H9 (cell line): ENCODE data around the gene FMNL1. TPM values are rescaled to one million over a fixed set of nuclear protein-coding genes. Genes with fewer than 3 reads are reported as not detected.

Source experiments
- DNase-seq: peaks from one replicate; pipeline ENCODE4 v3.0.0-alpha.2; 2017
- H2AFZ ChIP-seq: one replicate; pipeline ENCODE4 v1.6.1; 2013; ENCODE audit warnings: mild to moderate bottlenecking, low read length, control low read depth, moderate library complexity
- H2AK5ac ChIP-seq: 2 replicates; pipeline ENCODE4 v1.6.1; 2013; ENCODE audit warnings: low read length, control low read depth, mixed read lengths; ENCODE audit not compliant: insufficient read length
- H2BK120ac ChIP-seq: one replicate; pipeline ENCODE4 v1.6.1; 2013; ENCODE audit warnings: low read depth, mild to moderate bottlenecking, low read length, control low read depth, inconsistent platforms; ENCODE audit not compliant: poor library complexity, severe bottlenecking
- H2BK12ac ChIP-seq: 2 replicates; pipeline ENCODE4 v1.6.1; 2013; ENCODE audit warnings: low read length, control low read depth, mixed read lengths, low read depth; ENCODE audit not compliant: insufficient read length
- H2BK15ac ChIP-seq: 2 replicates; pipeline ENCODE4 v1.6.1; 2013; ENCODE audit warnings: low read depth, low read length, control low read depth
- H2BK20ac ChIP-seq: one replicate; pipeline ENCODE4 v1.6.1; 2013; ENCODE audit warnings: low read depth, mild to moderate bottlenecking, low read length, control low read depth, inconsistent platforms; ENCODE audit not compliant: poor library complexity, severe bottlenecking
- H2BK5ac ChIP-seq: 2 replicates; pipeline ENCODE4 v1.6.1; 2013; ENCODE audit warnings: low read length, control low read depth, mixed read lengths; ENCODE audit not compliant: insufficient read length
- H3K14ac ChIP-seq: 2 replicates; pipeline ENCODE4 v1.6.1; 2013; ENCODE audit warnings: low read length, control low read depth; ENCODE audit not compliant: insufficient read depth
- H3K18ac ChIP-seq: 2 replicates; pipeline ENCODE4 v1.6.1; 2013; ENCODE audit warnings: low read depth, mild to moderate bottlenecking, mixed read lengths, low read length, control low read depth; ENCODE audit not compliant: insufficient read length
- H3K23ac ChIP-seq: 2 replicates; pipeline ENCODE4 v1.6.1; 2013; ENCODE audit warnings: low read length, control low read depth, mixed read lengths, low read depth; ENCODE audit not compliant: insufficient read length
- H3K23me2 ChIP-seq: 2 replicates; pipeline ENCODE4 v1.6.1; 2013; ENCODE audit warnings: low read depth, mild to moderate bottlenecking, mixed read lengths, low read length, control low read depth; ENCODE audit not compliant: insufficient read length, poor library complexity, severe bottlenecking
- H3K27ac ChIP-seq: 2 replicates; pipeline ENCODE4 v1.5.1; 2013; ENCODE audit warnings: low read length, control low read depth, mixed read lengths, low read depth; ENCODE audit not compliant: insufficient read length
- H3K27me3 ChIP-seq: 2 replicates; pipeline ENCODE4 v1.6.1; 2013; ENCODE audit warnings: low read length, control low read depth, inconsistent platforms; ENCODE audit not compliant: insufficient read depth
- H3K4ac ChIP-seq: 2 replicates; pipeline ENCODE4 v1.6.1; 2013; ENCODE audit warnings: low read depth, mild to moderate bottlenecking, control low read depth, inconsistent platforms, low read length, moderate library complexity
- H3K4me1 ChIP-seq: 2 replicates; pipeline ENCODE4 v1.6.1; 2013; ENCODE audit warnings: low read length, control low read depth, inconsistent platforms; ENCODE audit not compliant: insufficient read depth
- H3K4me2 ChIP-seq: 2 replicates; pipeline ENCODE4 v1.6.1; 2013; ENCODE audit warnings: low read length, control low read depth, mixed read lengths; ENCODE audit not compliant: insufficient read length, insufficient read depth
- H3K56ac ChIP-seq: 2 replicates; pipeline ENCODE4 v1.6.1; 2013; ENCODE audit warnings: low read depth, mild to moderate bottlenecking, mixed read lengths, low read length, control low read depth; ENCODE audit not compliant: insufficient read length
- H3K79me1 ChIP-seq: 2 replicates; pipeline ENCODE4 v1.6.1; 2013; ENCODE audit warnings: low read depth, mild to moderate bottlenecking, moderate library complexity, low read length, control low read depth, inconsistent platforms; ENCODE audit not compliant: insufficient read depth, poor library complexity, severe bottlenecking
- H3K79me2 ChIP-seq: 2 replicates; pipeline ENCODE4 v1.6.1; 2013; ENCODE audit warnings: low read length, control low read depth, inconsistent platforms; ENCODE audit not compliant: insufficient read depth
- H3K9ac ChIP-seq: 2 replicates; pipeline ENCODE4 v1.6.1; 2013; ENCODE audit warnings: low read length, control low read depth, mixed read lengths; ENCODE audit not compliant: insufficient read length; ENCODE audit errors: extremely low read depth
- H3K9me3 ChIP-seq: one replicate; pipeline ENCODE4 v1.6.1; 2013; ENCODE audit warnings: low read depth, low read length, inconsistent platforms; ENCODE audit not compliant: control insufficient read depth
- H3T11ph ChIP-seq: one replicate; pipeline ENCODE4 v1.6.1; 2013; ENCODE audit warnings: mild to moderate bottlenecking, low read length, control low read depth, inconsistent platforms
- H4K20me1 ChIP-seq: one replicate; pipeline ENCODE4 v1.6.1; 2013; ENCODE audit not compliant: control insufficient read depth, insufficient read length, insufficient read depth
- H4K5ac ChIP-seq: 2 replicates; pipeline ENCODE4 v1.6.1; 2013; ENCODE audit warnings: low read depth, mild to moderate bottlenecking, mixed read lengths, low read length, control low read depth; ENCODE audit not compliant: insufficient read length
- H4K8ac ChIP-seq: replicated peaks from 2 replicates; pipeline ENCODE4 v1.6.1; 2013; ENCODE audit warnings: low read length, control low read depth, mixed read lengths, low read depth; ENCODE audit not compliant: insufficient read length
- H4K91ac ChIP-seq: 2 replicates; pipeline ENCODE4 v1.6.1; 2013; ENCODE audit warnings: low read depth, mild to moderate bottlenecking, moderate library complexity, mixed read lengths, low read length, control low read depth; ENCODE audit not compliant: insufficient read length
- H3K27ac Mint-ChIP-seq, 3 experiments: 2 replicates in 2 of 3; 3 replicates in 1 of 3; pipeline ENCODE4 v1.8.0; 2020 to 2021; ENCODE audit warnings: mixed read lengths in 3 of 3, mild to moderate bottlenecking in 1 of 3, moderate library complexity in 1 of 3
- H3K27me3 Mint-ChIP-seq: 2 replicates; pipeline ENCODE4 v1.8.0; 2021; ENCODE audit warnings: low read depth, mild to moderate bottlenecking, moderate library complexity, mixed read lengths
- H3K36me3 Mint-ChIP-seq, 3 experiments: 2 replicates in 2 of 3; 3 replicates in 1 of 3; pipeline ENCODE4 v1.8.0; 2020 to 2021; ENCODE audit warnings: low read depth in 3 of 3, mixed read lengths in 3 of 3; ENCODE audit not compliant: insufficient read depth in 1 of 3
- H3K4me1 Mint-ChIP-seq, 2 experiments: 2 replicates each; pipeline ENCODE4 v1.8.0; 2020; ENCODE audit warnings: mixed read lengths in 2 of 2
- H3K4me3 Mint-ChIP-seq, 2 experiments: 2 replicates in 1 of 2; 3 replicates in 1 of 2; pipeline ENCODE4 v1.8.0; 2020 to 2021; ENCODE audit warnings: mild to moderate bottlenecking in 2 of 2, mixed read lengths in 2 of 2, moderate library complexity in 1 of 2
- H3K9me3 Mint-ChIP-seq, 2 experiments: 2 replicates in 1 of 2; 3 replicates in 1 of 2; pipeline ENCODE4 v1.8.0; 2020; ENCODE audit warnings: mild to moderate bottlenecking in 2 of 2, mixed read lengths in 2 of 2, moderate library complexity in 1 of 2
- CTCF ChIP-seq: fragments of 200-600 bp; sonication (generic); conservative IDR thresholded peaks from 3 replicates; pipeline ENCODE4 v1.8.0; 2021; ENCODE audit warnings: antibody characterized with exemption, mild to moderate bottlenecking
- WGBS: extraction: QIAGEN DNeasy Blood & Tissue Kit; methylation state at CpG from one replicate; pipeline ENCODE4 v1.1.7; 2013; ENCODE audit warnings: missing lambda C conversion rate, low lambda C conversion rate, mixed read lengths; ENCODE audit not compliant: insufficient read length; ENCODE audit errors: extremely low coverage; 5-methylcytosine and 5-hydroxymethylcytosine counted together
- total RNA-seq: library from RNA; stranded (reverse); gene quantifications from 2 replicates; pipeline ENCODE4 v1.2.1, GENCODE V29; 2021

The FMNL1 gene
- total RNA-seq, 1 experiment from 2014 or later: 6.9 TPM

GRCh38 chr17:45267436-45268055 lies 45.9 kb downstream of the FMNL1 start:
- H3K27me3 Mint-ChIP-seq: no peaks in the 10 kb centered on the region
- H3K36me3 Mint-ChIP-seq: peaks cover 12 to 49% (median 41%) of the 10 kb centered on the region in 3 experiments; a peak in 6 of 7 replicates
- Histone ChIP-seq H4K8ac (no peak overlapping the region), H3K79me2 (no peaks in the 10 kb centered on the region), H4K91ac (no peak overlapping the region), H3K4me1 (no peaks in the 10 kb centered on the region), H3K4me2 (no peak overlapping the region), H3K23ac (no peak overlapping the region), H2BK120ac (no peak overlapping the region), H3K23me2 (no peaks in the 10 kb centered on the region), H3K56ac (no peak overlapping the region), H3K4ac (no peak overlapping the region), H2BK20ac (no peak overlapping the region), H3K18ac (no peak overlapping the region), H3K14ac (no peak overlapping the region), H2AK5ac (no peak overlapping the region), H2BK15ac (no peak overlapping the region), H3T11ph (no peak overlapping the region), H4K5ac (no peak overlapping the region), H2BK5ac (no peak overlapping the region), H3K9me3 (no peaks in the 10 kb centered on the region), H3K27me3 (no peaks in the 10 kb centered on the region), H3K79me1 (no peaks in the 10 kb centered on the region), H2BK12ac (no peak overlapping the region), H3K27ac (no peak overlapping the region), H3K9ac (no peak overlapping the region), H2AFZ (no peak overlapping the region), H4K20me1 (no peaks in the 10 kb centered on the region)
- no peak overlapping the region for H3K4me3 Mint-ChIP-seq
- DNase-seq: peak; percentile 23
- no CpG with 5 or more reads among the region's 10 CpGs for WGBS
- peak overlapping the region in 2 of 3 experiments; percentile 4 to 34; a peak in 1 of 7 replicates for H3K27ac Mint-ChIP-seq
- H3K4me1 Mint-ChIP-seq: peaks cover 4 to 6% of the 10 kb centered on the region in 2 experiments; a peak in 3 of 4 replicates
- H3K9me3 Mint-ChIP-seq: no peaks in the 10 kb centered on the region
- no peak for TF ChIP-seq CTCF
